Tibial nerve (tissue), 4 donors: ENCODE results near the gene COL6A5. TPM values are rescaled to one million over a fixed set of nuclear protein-coding genes. Genes with fewer than 3 reads are reported as not detected.
"Not testable (repeated sequence)": the region's sequence is repeated elsewhere in the genome, so short reads cannot be mapped to it uniquely, and the experiment has no call there.

ENCODE experiments used
- DNase-seq, 2 donors: peaks; one replicate each; pipeline ENCODE4 v3.0.0-alpha.2; 2019; ENCODE audit warnings: low spot score in 2 of 2
- H3K27ac ChIP-seq, 4 donors: fragments of 200-600 bp; sonication (generic) in 3 of 4; one replicate each; pipeline ENCODE4 v1.5.1; 2017 to 2019; ENCODE audit warnings: mild to moderate bottlenecking in 1 of 4
- H3K27me3 ChIP-seq, 2 donors: fragments of 200-600 bp; sonication (generic) in 1 of 2; one replicate each; pipeline versions ENCODE4 v1.5.1 to v1.6.0; 2017 to 2019
- H3K36me3 ChIP-seq, 3 donors: fragments of 200-600 bp; sonication (generic); one replicate each; pipeline ENCODE4 v1.5.1; 2018 to 2019
- H3K4me1 ChIP-seq, 4 donors: fragments of 200-600 bp; sonication (generic) in 3 of 4; one replicate each; pipeline ENCODE4 v1.5.1; 2017 to 2019
- H3K4me3 ChIP-seq, 4 donors: fragments of 200-600 bp; sonication (generic) in 3 of 4; one replicate each; pipeline ENCODE4 v1.5.1; 2017 to 2019; ENCODE audit warnings: mild to moderate bottlenecking in 1 of 4, moderate library complexity in 1 of 4
- H3K9me3 ChIP-seq, 4 donors: fragments of 200-600 bp; sonication (generic) in 3 of 4; one replicate each; pipeline ENCODE4 v1.5.1; 2017 to 2019
- CTCF ChIP-seq, 5 experiments: fragments of 200-600 bp in 3 of 5; fragments of 450-650 bp in 2 of 5; sonication (generic) in 3 of 5; IDR thresholded peaks; one replicate each; pipeline ENCODE4 v1.5.1; 2016 to 2019; ENCODE audit warnings: antibody characterized with exemption in 5 of 5, mild to moderate bottlenecking in 3 of 5, moderate library complexity in 2 of 5
- EP300 ChIP-seq, 2 donors: sonication (generic); formaldehyde crosslinking; IDR thresholded peaks; one replicate each; pipeline ENCODE4 v1.6.1; 2017; ENCODE audit warnings: antibody characterized with exemption in 2 of 2, mild to moderate bottlenecking in 1 of 2
- POLR2A ChIP-seq, 2 donors: fragments of 450-650 bp; IDR thresholded peaks; one replicate each; pipeline ENCODE4 v1.6.1; 2017; ENCODE audit warnings: antibody characterized with exemption in 2 of 2, mild to moderate bottlenecking in 2 of 2, moderate library complexity in 2 of 2
- WGBS, 2 donors: methylation state at CpG; one replicate each; pipeline ENCODE4 v1.1.5; 2018; 5-methylcytosine and 5-hydroxymethylcytosine counted together
- total RNA-seq, 4 donors: library from RNA; depleted of rRNA; stranded (reverse); fragments of >200 nt; gene quantifications; one replicate each; pipeline ENCODE4 v1.1.0, GENCODE V29; 2016

The COL6A5 gene
- total RNA-seq, 4 donors from 2014 or later: not detected

GRCh38 chr3:130341882-130342281, 3.6 kb upstream of the COL6A5 start:
- no peak overlapping the region for H3K27ac ChIP-seq
- H3K4me3 ChIP-seq: no peak overlapping the region
- 81 to 84% methylated on average over 4 of the region's 4 CpGs for WGBS, 2 donors
- peaks cover 0 to 21% of the 10 kb centered on the region in 2 donors for H3K27me3 ChIP-seq
- H3K36me3 ChIP-seq: no peaks in the 10 kb centered on the region
- H3K9me3 ChIP-seq: peaks cover 0 to 22% (median 4%) of the 10 kb centered on the region in 4 donors
- peaks cover 0 to 8% (median 0%) of the 10 kb centered on the region in 4 donors for H3K4me1 ChIP-seq
- TF ChIP-seq CTCF (IDR thresholded peaks at IDR 0.05) (no peak), POLR2A (IDR thresholded peaks at IDR 0.05) (no peak), EP300 (IDR thresholded peaks at IDR 0.05) (no peak)
- no peak for DNase-seq

- no peak overlapping the region for H3K27ac ChIP-seq
- TF ChIP-seq POLR2A (IDR thresholded peaks at IDR 0.05) (no peak), CTCF (IDR thresholded peaks at IDR 0.05) (no peak), EP300 (IDR thresholded peaks at IDR 0.05) (no peak)
- no peak for DNase-seq
- H3K4me3 ChIP-seq: no peak overlapping the region
- H3K36me3 ChIP-seq: no peaks in the 10 kb centered on the region
- H3K9me3 ChIP-seq: peaks cover 0 to 11% (median 0%) of the 10 kb centered on the region in 4 donors
- H3K27me3 ChIP-seq: peaks cover 0 to 23% of the 10 kb centered on the region in 2 donors
- peaks cover 0 to 8% (median 0%) of the 10 kb centered on the region in 4 donors for H3K4me1 ChIP-seq
- WGBS, 2 donors: 71 to 77% methylated on average over 7 of the region's 7 CpGs
Measured at GRCh38 chr3:130342821-130343661, 2.4 kb upstream of the COL6A5 start.

GRCh38 chr3:130348258-130348657, 2.8 kb downstream of the COL6A5 start:
- DNase-seq, H3K36me3 ChIP-seq, H3K4me3 ChIP-seq, H3K27ac ChIP-seq, H3K4me1 ChIP-seq, H3K9me3 ChIP-seq: not testable (repeated sequence)
- H3K27me3 ChIP-seq: peaks cover 0 to 23% of the 10 kb centered on the region in 2 donors
- 93 to 100% methylated on average over 2 of the region's 2 CpGs for WGBS, 2 donors

GRCh38 chr3:130354430-130354829, 9.0 kb downstream of the COL6A5 start:
- 66 to 72% methylated on average over 5 of the region's 5 CpGs for WGBS, 2 donors
- H3K27ac ChIP-seq: no peak overlapping the region
- H3K27me3 ChIP-seq: no peaks in the 10 kb centered on the region
- H3K36me3 ChIP-seq: no peaks in the 10 kb centered on the region
- H3K9me3 ChIP-seq: peaks cover 0 to 5% (median 0%) of the 10 kb centered on the region in 4 donors
- H3K4me3 ChIP-seq: no peak overlapping the region
- no peak for DNase-seq
- H3K4me1 ChIP-seq: no peaks in the 10 kb centered on the region
- TF ChIP-seq EP300 (IDR thresholded peaks at IDR 0.05) (no peak), CTCF (IDR thresholded peaks at IDR 0.05) (no peak)

- H3K27me3 ChIP-seq: no peaks in the 10 kb centered on the region
- no peak overlapping the region for H3K4me3 ChIP-seq
- no peaks in the 10 kb centered on the region for H3K4me1 ChIP-seq
- DNase-seq: no peak
- H3K36me3 ChIP-seq: no peaks in the 10 kb centered on the region
- H3K27ac ChIP-seq: no peak overlapping the region
- 82 to 85% methylated on average over 3 of the region's 3 CpGs for WGBS, 2 donors
- no peaks in the 10 kb centered on the region for H3K9me3 ChIP-seq
- TF ChIP-seq POLR2A (IDR thresholded peaks at IDR 0.05) (no peak), CTCF (IDR thresholded peaks at IDR 0.05) (no peak), EP300 (IDR thresholded peaks at IDR 0.05) (no peak)
Measured at GRCh38 chr3:130374033-130374432, 28.6 kb downstream of the COL6A5 start.
